BE2C (cell line): Measurements from ENCODE around the gene OSTN.

Experiments
- DNase-seq: peaks from one replicate; pipeline ENCODE4 v3.0.0-alpha.2; 2020
- H3K27me3 ChIP-seq: fragments of 250-450 bp; sonication (Bioruptor Pico); 2 replicates; pipeline ENCODE4 v1.5.1; 2020; ENCODE audit warnings: mild to moderate bottlenecking
- H3K36me3 ChIP-seq: fragments of 250-450 bp; sonication (Bioruptor Pico); 2 replicates; pipeline ENCODE4 v1.5.1; 2020; ENCODE audit warnings: mild to moderate bottlenecking
- H3K4me1 ChIP-seq: fragments of 250-450 bp; sonication (Bioruptor Pico); 2 replicates; pipeline ENCODE4 v1.5.1; 2020
- H3K4me3 ChIP-seq: 2 replicates; pipeline ENCODE4 v1.5.1; 2011; ENCODE audit warnings: low read depth, low read length
- H3K9me3 ChIP-seq: fragments of 250-450 bp; sonication (Bioruptor Pico); 2 replicates; pipeline ENCODE4 v1.5.1; 2020
- TF ChIP-seq, protein P1 (sequence below): IDR thresholded peaks from 2 replicates; pipeline ENCODE4 v1.5.1; 2012; ENCODE audit warnings: mild to moderate bottlenecking, low read depth, low read length

OSTN gene

DNA sequence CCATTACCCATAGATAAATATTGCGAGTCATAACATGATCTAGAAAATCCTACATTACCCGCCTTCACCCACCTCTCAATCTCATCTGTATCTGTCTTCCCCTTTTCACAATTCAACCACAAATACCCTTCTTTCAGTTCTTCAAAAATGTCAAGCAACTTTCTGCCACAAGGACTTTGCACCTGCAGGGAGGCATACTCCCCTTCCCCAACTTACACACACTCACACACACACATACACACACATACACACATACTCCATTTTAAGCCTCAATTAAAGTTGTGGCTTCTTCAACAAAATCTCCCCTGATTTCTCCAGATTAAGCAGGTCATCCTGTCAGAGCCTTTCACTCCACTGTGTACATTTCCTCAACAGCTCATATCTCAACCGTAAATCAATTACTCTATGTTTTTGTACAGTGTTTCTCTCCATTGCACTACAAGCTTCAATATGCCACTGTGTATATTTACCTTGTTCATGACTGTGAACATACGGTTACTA lies 97.0 kb downstream of the OSTN start:
- Histone ChIP-seq H3K27me3 (no peaks in the 10 kb centered on the region), H3K4me1 (no peaks in the 10 kb centered on the region), H3K4me3 (no peak overlapping the region), H3K9me3 (no peaks in the 10 kb centered on the region), H3K36me3 (no peaks in the 10 kb centered on the region)
- no peak for DNase-seq
- TF ChIP-seq, protein P1, sequence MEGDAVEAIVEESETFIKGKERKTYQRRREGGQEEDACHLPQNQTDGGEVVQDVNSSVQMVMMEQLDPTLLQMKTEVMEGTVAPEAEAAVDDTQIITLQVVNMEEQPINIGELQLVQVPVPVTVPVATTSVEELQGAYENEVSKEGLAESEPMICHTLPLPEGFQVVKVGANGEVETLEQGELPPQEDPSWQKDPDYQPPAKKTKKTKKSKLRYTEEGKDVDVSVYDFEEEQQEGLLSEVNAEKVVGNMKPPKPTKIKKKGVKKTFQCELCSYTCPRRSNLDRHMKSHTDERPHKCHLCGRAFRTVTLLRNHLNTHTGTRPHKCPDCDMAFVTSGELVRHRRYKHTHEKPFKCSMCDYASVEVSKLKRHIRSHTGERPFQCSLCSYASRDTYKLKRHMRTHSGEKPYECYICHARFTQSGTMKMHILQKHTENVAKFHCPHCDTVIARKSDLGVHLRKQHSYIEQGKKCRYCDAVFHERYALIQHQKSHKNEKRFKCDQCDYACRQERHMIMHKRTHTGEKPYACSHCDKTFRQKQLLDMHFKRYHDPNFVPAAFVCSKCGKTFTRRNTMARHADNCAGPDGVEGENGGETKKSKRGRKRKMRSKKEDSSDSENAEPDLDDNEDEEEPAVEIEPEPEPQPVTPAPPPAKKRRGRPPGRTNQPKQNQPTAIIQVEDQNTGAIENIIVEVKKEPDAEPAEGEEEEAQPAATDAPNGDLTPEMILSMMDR, result no peak

DNA sequence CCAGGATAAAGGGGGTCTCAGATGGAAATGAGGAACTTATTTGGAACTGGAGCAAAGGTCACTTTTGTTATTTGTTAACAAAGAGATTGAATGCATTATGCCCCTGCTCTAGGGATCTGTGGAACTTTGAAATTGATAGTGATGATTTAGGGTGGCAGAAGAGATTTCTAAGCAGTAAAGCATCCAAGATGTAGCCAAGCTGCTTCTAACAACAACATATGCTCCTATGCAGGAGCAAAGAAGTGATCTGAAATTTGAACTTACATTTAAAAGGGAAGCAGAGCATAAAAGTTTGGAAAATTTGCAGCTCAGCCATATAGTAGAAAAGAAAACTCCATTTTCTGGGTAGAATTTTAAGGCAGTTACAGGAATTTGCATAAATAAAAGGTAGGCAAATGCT lies 99.8 kb downstream of the OSTN start:
- Histone ChIP-seq H3K4me3 (no peak overlapping the region), H3K4me1 (no peaks in the 10 kb centered on the region), H3K36me3 (no peaks in the 10 kb centered on the region), H3K27me3 (no peaks in the 10 kb centered on the region), H3K9me3 (no peaks in the 10 kb centered on the region)
- TF ChIP-seq, protein P1, result no peak
- no peak for DNase-seq

DNA sequence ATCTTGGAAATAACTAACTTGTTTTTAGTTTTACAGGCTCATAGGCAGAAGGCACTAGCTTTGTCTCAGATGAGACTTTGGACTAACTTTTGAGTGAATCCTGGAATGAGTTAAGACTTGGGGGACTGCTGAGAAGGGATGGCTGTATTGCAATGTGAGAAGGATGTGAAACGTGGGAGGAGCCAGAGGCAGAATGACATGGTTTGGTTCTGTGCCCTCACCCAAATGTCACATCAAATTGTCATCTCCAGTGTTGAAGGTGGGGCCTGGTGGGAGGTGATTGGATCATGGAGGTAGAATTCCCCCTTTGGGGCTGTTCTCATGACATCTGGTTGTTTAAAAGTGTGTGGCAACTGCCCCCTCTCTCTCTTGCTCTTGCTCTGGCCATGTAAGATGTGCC lies 101.4 kb downstream of the OSTN start:
- Histone ChIP-seq H3K4me1 (no peaks in the 10 kb centered on the region), H3K4me3 (no peak overlapping the region), H3K9me3 (no peaks in the 10 kb centered on the region), H3K36me3 (no peaks in the 10 kb centered on the region), H3K27me3 (no peaks in the 10 kb centered on the region)
- TF ChIP-seq, protein P1, result no peak
- no peak for DNase-seq

DNA sequence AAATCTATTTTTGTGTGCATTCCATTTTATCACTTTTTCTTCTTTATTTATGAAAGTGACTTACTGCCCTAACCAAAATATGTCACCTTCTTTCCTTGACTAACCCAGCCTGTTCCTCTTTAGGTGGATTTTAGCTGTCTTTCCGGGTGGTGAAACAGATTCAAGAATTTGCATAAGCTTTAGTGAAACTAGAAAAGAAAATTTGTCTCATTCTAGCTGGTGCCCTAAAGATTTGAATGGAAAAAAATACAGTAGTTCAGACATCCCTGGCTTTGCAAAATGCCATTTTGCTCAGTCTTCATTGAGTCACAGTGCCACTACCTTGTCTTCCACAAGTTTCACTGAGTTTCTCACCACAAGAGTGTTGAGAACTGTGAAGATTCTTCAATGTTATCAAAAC lies 102.0 kb downstream of the OSTN start:
- Histone ChIP-seq H3K36me3 (no peaks in the 10 kb centered on the region), H3K27me3 (no peaks in the 10 kb centered on the region), H3K4me1 (no peaks in the 10 kb centered on the region), H3K4me3 (no peak overlapping the region), H3K9me3 (no peaks in the 10 kb centered on the region)
- TF ChIP-seq, protein P1, result no peak
- DNase-seq, result no peak

DNA sequence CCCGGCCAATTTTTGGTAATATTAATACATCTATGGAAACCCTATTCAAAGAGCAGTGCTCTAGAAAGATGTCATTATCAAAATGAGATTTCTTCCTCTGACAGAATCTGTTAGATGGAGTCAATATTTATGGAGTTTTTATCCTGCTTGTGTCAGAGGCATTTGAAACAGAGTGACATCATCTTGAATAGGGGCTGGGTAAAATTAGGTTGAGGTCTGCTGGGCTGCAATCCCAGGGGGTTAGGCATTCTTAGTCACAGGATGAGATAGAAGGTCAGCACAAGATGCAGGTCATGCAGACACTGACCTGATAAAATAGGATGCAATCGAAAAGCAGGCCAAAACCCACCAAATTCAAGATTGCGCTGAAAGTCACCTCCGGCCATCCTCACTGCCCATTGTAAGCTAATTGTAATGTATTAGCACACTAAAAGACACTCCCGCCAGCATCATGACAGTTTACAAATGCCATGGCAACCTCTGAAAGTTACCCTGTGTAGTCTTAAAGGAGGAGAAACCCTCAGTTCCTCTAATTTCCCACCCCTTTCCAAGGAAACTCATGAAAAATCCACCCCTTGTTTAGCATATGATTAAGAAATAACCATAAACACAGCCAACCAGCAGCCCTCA lies 102.9 kb downstream of the OSTN start:
- H3K36me3 ChIP-seq, result no peaks in the 10 kb centered on the region
- H3K27me3 ChIP-seq, result no peaks in the 10 kb centered on the region
- H3K4me1 ChIP-seq, result no peaks in the 10 kb centered on the region
- H3K9me3 ChIP-seq, result no peaks in the 10 kb centered on the region
- no peak for DNase-seq
- TF ChIP-seq, protein P1, result no peak
- no peak overlapping the region for H3K4me3 ChIP-seq

DNA sequence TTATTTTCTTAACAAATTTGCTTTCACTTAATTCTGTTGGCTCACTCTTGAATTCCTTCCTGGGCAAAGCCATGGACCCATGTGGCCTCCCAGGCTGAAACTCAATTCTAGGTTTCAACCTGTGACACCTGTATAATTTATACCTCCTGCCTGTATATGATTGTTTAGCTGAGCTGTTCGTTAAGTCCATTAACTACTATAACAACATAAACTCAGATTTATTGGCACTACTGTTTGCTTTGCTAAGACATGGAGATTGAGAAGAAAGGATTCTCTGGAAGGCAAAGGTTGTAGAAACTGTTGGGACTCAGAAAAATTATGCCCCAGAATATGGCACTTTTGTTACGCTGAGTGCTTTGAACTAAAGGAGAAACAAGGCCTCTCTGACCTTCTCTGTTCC lies 103.4 kb downstream of the OSTN start:
- no peaks in the 10 kb centered on the region for H3K4me1 ChIP-seq
- TF ChIP-seq, protein P1, result no peak
- H3K36me3 ChIP-seq, result no peaks in the 10 kb centered on the region
- no peak overlapping the region for H3K4me3 ChIP-seq
- H3K27me3 ChIP-seq, result no peaks in the 10 kb centered on the region
- no peaks in the 10 kb centered on the region for H3K9me3 ChIP-seq
- no peak for DNase-seq
